K562 (cell line): ENCODE results near the gene OR2W1. TPM values are rescaled to one million over a fixed set of nuclear protein-coding genes. Genes with fewer than 3 reads are reported as not detected.
A peak's percentile ranks its signal among the peaks of the same experiment; 100 is the strongest.

Experiments
- ARHGAP35 ChIP-seq: fragments of 450-650 bp; IDR thresholded peaks from 2 replicates; pipeline ENCODE4 v1.6.1; 2018; ENCODE audit not compliant: partially characterized antibody
- CBX1 ChIP-seq: sonication (generic); IDR thresholded peaks from 2 replicates; pipeline ENCODE4 v1.6.1; 2016; ENCODE audit warnings: antibody characterized with exemption, low read depth, mild to moderate bottlenecking
- CCAR2 ChIP-seq: fragments of 200-400 bp; formaldehyde crosslinking; IDR thresholded peaks from 2 replicates; pipeline ENCODE4 v1.6.1; 2017; ENCODE audit warnings: mild to moderate bottlenecking, low read depth, low read length
- CHCHD3 ChIP-seq: fragments of 250-450 bp; sonication (Bioruptor Pico); IDR thresholded peaks from 2 replicates; pipeline ENCODE4 v2.1.2; 2022; ENCODE audit warnings: mild to moderate bottlenecking
- HOXB6 ChIP-seq: fragments of 250-450 bp; sonication (Bioruptor Pico); IDR thresholded peaks from 2 replicates; pipeline ENCODE4 v1.5.1; 2022; ENCODE audit warnings: mild to moderate bottlenecking, borderline replicate concordance
- JUND ChIP-seq, 2 experiments: IDR thresholded peaks; 2 replicates in 1 of 2; 3 replicates in 1 of 2; pipeline ENCODE4 v1.6.1; 2011; ENCODE audit warnings: borderline replicate concordance in 2 of 2, low read depth in 2 of 2, low read length in 2 of 2, improper control_type of control experiment in 1 of 2, missing biosample characterization in 1 of 2, missing genetic modification characterization in 1 of 2, missing genetic modification reagents in 1 of 2
- KLF13 ChIP-seq: fragments of 450-650 bp; IDR thresholded peaks from 2 replicates; pipeline ENCODE4 v1.6.1; 2016; ENCODE audit warnings: missing genetic modification characterization, low read depth, mild to moderate bottlenecking, missing compliant biosample characterization, moderate library complexity, borderline replicate concordance
- KLF16 ChIP-seq: IDR thresholded peaks from 2 replicates; pipeline ENCODE4 v1.6.1; 2016; ENCODE audit warnings: antibody characterized with exemption
- MYC ChIP-seq, 2 experiments: fragments of 250-450 bp in 1 of 2; sonication (Bioruptor Pico) in 1 of 2; IDR thresholded peaks; 2 replicates each; pipeline versions ENCODE4 v1.5.1 to v1.6.1; 2012 to 2021; ENCODE audit warnings: low read depth in 2 of 2, borderline replicate concordance in 1 of 2, improper control_type of control experiment in 1 of 2, low read length in 1 of 2, mild to moderate bottlenecking in 1 of 2, moderate library complexity in 1 of 2
- NR3C1 ChIP-seq: sonication (generic); formaldehyde crosslinking; IDR thresholded peaks from 2 replicates; pipeline ENCODE4 v1.8.1; 2022; ENCODE audit warnings: missing genetic modification reagents
- RBM17 ChIP-seq: fragments of 200-400 bp; formaldehyde crosslinking; IDR thresholded peaks from 2 replicates; pipeline ENCODE4 v1.6.1; 2017; ENCODE audit warnings: low read depth, mild to moderate bottlenecking, low read length, borderline replicate concordance
- SIN3B ChIP-seq: fragments of 450-650 bp; IDR thresholded peaks from 2 replicates; pipeline ENCODE4 v1.6.1; 2017; ENCODE audit warnings: low read depth, mild to moderate bottlenecking, moderate library complexity
- TARDBP ChIP-seq: fragments of 450-650 bp; IDR thresholded peaks from 2 replicates; pipeline ENCODE4 v1.6.1; 2016
- TCF7 ChIP-seq: sonication (generic); IDR thresholded peaks from 2 replicates; pipeline ENCODE4 v1.6.1; 2016; ENCODE audit warnings: antibody characterized with exemption, borderline replicate concordance
- TEAD1 ChIP-seq, 2 experiments: fragments of 450-650 bp in 1 of 2; sonication (generic) in 1 of 2; formaldehyde crosslinking; IDR thresholded peaks; 2 replicates each; pipeline versions ENCODE4 v1.4.0 to v1.8.0; 2020 to 2022; ENCODE audit warnings: mild to moderate bottlenecking in 2 of 2, missing genetic modification reagents in 1 of 2
- TFAM ChIP-seq: fragments of 250-450 bp; sonication (Bioruptor Pico); conservative IDR thresholded peaks from 2 replicates; pipeline ENCODE4 v1.5.0; 2021; ENCODE audit warnings: mild to moderate bottlenecking, moderate library complexity
- ZBTB2 ChIP-seq: fragments of 450-650 bp; IDR thresholded peaks from 2 replicates; pipeline ENCODE4 v1.6.1; 2016; ENCODE audit warnings: antibody characterized with exemption
- ZMIZ1 ChIP-seq, 2 experiments: fragments of 150-350 bp in 1 of 2; IDR thresholded peaks; 2 replicates each; pipeline ENCODE4 v1.6.1; 2012 to 2016; ENCODE audit warnings: low read depth in 2 of 2, low read length in 2 of 2, mild to moderate bottlenecking in 1 of 2, moderate library complexity in 1 of 2
- ZNF253 ChIP-seq: fragments of 250-450 bp; sonication (Bioruptor Pico); conservative IDR thresholded peaks from 2 replicates; pipeline ENCODE4 v1.6.1; 2021; ENCODE audit warnings: mild to moderate bottlenecking
- ZNF586 ChIP-seq: fragments of 450-650 bp; formaldehyde crosslinking; conservative IDR thresholded peaks from 2 replicates; pipeline ENCODE4 v1.4.0; 2020; ENCODE audit warnings: mild to moderate bottlenecking, moderate library complexity
- ZNF780A ChIP-seq: fragments of 250-450 bp; sonication (Bioruptor Pico); IDR thresholded peaks from 2 replicates; pipeline ENCODE4 v1.5.0; 2021; ENCODE audit warnings: mild to moderate bottlenecking
- polyA plus RNA-seq, 8 experiments: library from polyadenylated mRNA; depleted of rRNA in 4 of 8; stranded (reverse) in 5 of 8; unstranded in 3 of 8; fragments of >200 nt; fragmentation: Nextera tagmentation in 2 of 8; fragmentation: Illumina TruSeq in 1 of 8; extraction: Ambion mirVana in 2 of 8; extraction: Trizol in 1 of 8; gene quantifications; 2 replicates each; pipeline versions ENCODE4 v1.2.1 to v1.2.3, GENCODE V29; 2011 to 2014; ENCODE audit warnings: inconsistent platforms in 1 of 8, missing spikeins in 1 of 8
- total RNA-seq, 7 experiments: library from RNA; depleted of rRNA in 6 of 7; stranded (reverse); fragments of >200 nt in 6 of 7; fragmentation: Illumina TruSeq in 2 of 7; extraction: Trizol in 2 of 7; gene quantifications; 2 replicates each; pipeline versions ENCODE4 v1.2.1 to v1.2.3, GENCODE V29; 2011 to 2021; ENCODE audit warnings: low replicate concordance in 1 of 7
- TF ChIP-seq, protein P1 (sequence below): fragments of 450-650 bp; IDR thresholded peaks from 2 replicates; pipeline ENCODE4 v1.6.1; 2016; ENCODE audit warnings: low read depth, mild to moderate bottlenecking, moderate library complexity

Gene OR2W1
- total and polyA plus RNA-seq, 9 of the 15 experiments (the other 6 are each of a cell fraction or from before 2014, with no cell fraction given) = not detected

DNA sequence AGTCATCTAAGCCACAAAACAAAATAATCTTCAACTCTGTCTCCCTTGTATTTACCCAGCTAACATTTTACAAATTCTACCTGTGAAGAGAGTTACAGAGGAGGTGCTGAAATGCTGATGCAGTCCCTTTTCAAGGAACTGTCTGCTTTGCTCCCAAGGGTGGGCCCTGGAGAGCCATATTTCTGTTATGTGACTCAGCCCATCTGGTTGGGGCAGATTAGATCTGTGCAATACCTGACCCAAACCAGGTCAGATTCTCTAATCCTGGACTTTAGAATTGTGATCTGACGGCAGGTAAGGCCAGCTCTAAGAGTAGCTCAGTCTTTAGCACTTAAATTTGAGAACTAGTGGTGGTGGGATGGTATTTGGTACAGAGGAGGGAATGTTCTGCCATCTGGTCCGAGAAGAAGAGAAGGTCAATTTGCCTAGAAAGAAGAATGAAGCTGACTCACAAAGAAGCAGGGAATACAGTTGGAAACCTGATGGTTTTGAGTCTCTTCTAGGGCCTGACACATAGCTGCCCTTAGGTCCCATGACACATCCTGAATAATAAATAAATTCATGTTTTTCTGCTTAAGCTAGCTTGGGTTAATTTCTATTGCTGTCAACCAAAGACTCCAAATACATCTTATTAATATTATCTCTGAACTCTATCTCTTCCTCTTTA, 48.0 kb downstream of the OR2W1 start (continued):
- no peak for TF ChIP-seq TARDBP
- TF ChIP-seq TCF7 = no peak
- no peak for TF ChIP-seq CCAR2
- TF ChIP-seq HOXB6 (CRISPR knock-in tag) = no peak
- TF ChIP-seq, protein P1, sequence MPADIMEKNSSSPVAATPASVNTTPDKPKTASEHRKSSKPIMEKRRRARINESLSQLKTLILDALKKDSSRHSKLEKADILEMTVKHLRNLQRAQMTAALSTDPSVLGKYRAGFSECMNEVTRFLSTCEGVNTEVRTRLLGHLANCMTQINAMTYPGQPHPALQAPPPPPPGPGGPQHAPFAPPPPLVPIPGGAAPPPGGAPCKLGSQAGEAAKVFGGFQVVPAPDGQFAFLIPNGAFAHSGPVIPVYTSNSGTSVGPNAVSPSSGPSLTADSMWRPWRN = no peak
- no peak for TF ChIP-seq TFAM
- TF ChIP-seq RBM17 = no peak
- TF ChIP-seq KLF16 = no peak; the same call in 1 of the 2 replicates
- no peak for TF ChIP-seq ZNF253
- no peak for TF ChIP-seq CHCHD3
- no peak for TF ChIP-seq ZMIZ1 (IDR thresholded peaks at IDR 0.05; ENCODE audit: low read depth in 2 of 2, low read length in 2 of 2)
- no peak for TF ChIP-seq MYC (IDR thresholded peaks at IDR 0.05; ENCODE audit: low read depth, low read length)
- TF ChIP-seq MYC (CRISPR knock-in tag; IDR thresholded peaks at IDR 0.05; ENCODE audit: borderline replicate concordance, low read depth) = no peak
- TF ChIP-seq JUND (IDR thresholded peaks at IDR 0.05; ENCODE audit: borderline replicate concordance, low read depth, low read length) = peak; percentile 92
- peak; percentile 83; the same call in 2 of the 3 replicates for TF ChIP-seq JUND (tag; IDR thresholded peaks at IDR 0.05; ENCODE audit: borderline replicate concordance, low read depth, low read length)
- TF ChIP-seq ZBTB2 = peak; percentile 43; the same call in 1 of the 2 replicates
- no peak for TF ChIP-seq ZNF586
- TF ChIP-seq KLF13 (tag) = no peak
- no peak for TF ChIP-seq TEAD1 (CRISPR knock-in tag; IDR thresholded peaks at IDR 0.05)
- no peak for TF ChIP-seq SIN3B
- no peak for TF ChIP-seq ZNF780A (CRISPR knock-in tag)
- TF ChIP-seq CBX1 = no peak
- TF ChIP-seq ARHGAP35 = no peak
- TF ChIP-seq NR3C1 = no peak
